ENCODE data around the gene ZNF160.

DNA sequence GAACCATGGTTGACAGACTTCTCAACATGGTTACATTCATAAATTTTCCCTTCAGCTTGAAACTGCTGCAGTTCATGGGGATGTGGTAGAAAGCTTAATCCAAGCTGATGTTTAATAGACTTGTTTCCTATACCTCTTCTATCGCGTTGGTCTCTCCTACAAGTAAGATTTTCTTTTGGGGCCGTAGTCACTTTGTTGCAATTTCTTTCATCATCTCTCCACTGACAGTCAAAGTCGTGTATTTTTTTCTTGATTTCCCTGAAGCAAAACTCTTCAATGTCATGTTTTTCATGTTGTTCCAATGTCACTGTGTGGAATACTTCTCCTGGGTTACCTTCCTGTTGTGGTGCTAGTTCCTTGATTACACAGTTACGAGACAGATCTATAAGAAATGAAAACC is 6.3 kb upstream of the ZNF160 start:
- TF ChIP-seq CTCF (IDR thresholded peaks at IDR 0.05; ENCODE audit: low read length) (no peak), EZH2 (optimal IDR thresholded peaks at IDR 0.05; ENCODE audit: low read depth, low read length) (no peak), EZH2phosphoT487 (IDR thresholded peaks at IDR 0.05; ENCODE audit: low read length) (no peak)
